HEK293 (cell line): Measurements from ENCODE around the gene RFNG.
A peak's percentile ranks its signal among the peaks of the same experiment; 100 is the strongest.

Experiments
- CTCF ChIA-PET: fragments of 350-600 bp; formaldehyde crosslinking; extraction: SDS; loops from one replicate; lab custom pipeline; 2021; ENCODE audit warnings: antibody characterized with exemption; lab: Yijun Ruan, JAX
- POLR2A ChIA-PET: fragments of 300-600 bp; formaldehyde crosslinking; extraction: SDS; loops from one replicate; lab custom pipeline; 2020; ENCODE audit warnings: antibody characterized with exemption, inconsistent platforms; lab: Yijun Ruan, JAX
- H3K27ac ChIP-seq: fragments of 200-500 bp; sonication (Bioruptor generic); 2 replicates; pipeline ENCODE4 v1.5.1; 2014; ENCODE audit warnings: low read depth, low read length, control low read depth, inconsistent platforms; ENCODE audit errors: extremely low read depth
- H3K36me3 ChIP-seq, 2 experiments: fragments of 200-500 bp in 1 of 2; sonication (Bioruptor generic) in 1 of 2; 1 replicate in 1 of 2; 2 replicates in 1 of 2; pipeline ENCODE4 v1.5.1; 2014 to 2017; ENCODE audit warnings: inconsistent platforms in 2 of 2, low read length in 2 of 2; ENCODE audit not compliant: control insufficient read depth in 2 of 2, insufficient read depth in 1 of 2
- H3K4me1 ChIP-seq: fragments of 200-500 bp; sonication (Bioruptor generic); 2 replicates; pipeline ENCODE4 v1.5.1; 2014; ENCODE audit warnings: mild to moderate bottlenecking, low read length, inconsistent platforms; ENCODE audit not compliant: control insufficient read depth, insufficient read depth
- H3K4me3 ChIP-seq: 2 replicates; pipeline ENCODE4 v1.5.1; 2011; ENCODE audit warnings: low read depth, mild to moderate bottlenecking, control low read depth, low read length, moderate library complexity
- H3K9me3 ChIP-seq: fragments of 200-500 bp; sonication (Bioruptor generic); 2 replicates; pipeline ENCODE4 v1.5.1; 2014; ENCODE audit warnings: low read depth, low read length, inconsistent platforms; ENCODE audit not compliant: control insufficient read depth, insufficient read depth
- GLIS2 ChIP-seq: fragments of 450-650 bp; formaldehyde crosslinking; IDR thresholded peaks from 2 replicates; pipeline ENCODE4 v1.5.1; 2016; ENCODE audit warnings: missing biosample characterization, missing genetic modification characterization
- IKZF3 ChIP-seq: fragments of 450-650 bp; IDR thresholded peaks from 2 replicates; pipeline ENCODE4 v1.5.0; 2018; ENCODE audit warnings: missing biosample characterization, mild to moderate bottlenecking, missing genetic modification characterization, moderate library complexity
- OSR2 ChIP-seq: fragments of 450-650 bp; formaldehyde crosslinking; IDR thresholded peaks from 2 replicates; pipeline ENCODE4 v1.5.1; 2016; ENCODE audit warnings: missing biosample characterization, missing genetic modification characterization
- SCRT1 ChIP-seq: fragments of 450-650 bp; formaldehyde crosslinking; IDR thresholded peaks from 2 replicates; pipeline ENCODE4 v1.5.1; 2016; ENCODE audit warnings: missing biosample characterization, missing genetic modification characterization, borderline replicate concordance
- ZBTB48 ChIP-seq: fragments of 450-650 bp; formaldehyde crosslinking; IDR thresholded peaks from 2 replicates; pipeline ENCODE4 v1.5.1; 2016; ENCODE audit warnings: missing biosample characterization, missing genetic modification characterization
- ZFP37 ChIP-seq: fragments of 450-650 bp; formaldehyde crosslinking; IDR thresholded peaks from 2 replicates; pipeline ENCODE4 v1.5.1; 2016; ENCODE audit warnings: missing biosample characterization, missing genetic modification characterization
- ZIC2 ChIP-seq: fragments of 450-650 bp; formaldehyde crosslinking; IDR thresholded peaks from 2 replicates; pipeline ENCODE4 v1.5.1; 2016; ENCODE audit warnings: missing biosample characterization, missing genetic modification characterization
- ZNF155 ChIP-seq: fragments of 450-650 bp; formaldehyde crosslinking; IDR thresholded peaks from 2 replicates; pipeline ENCODE4 v1.5.1; 2016; ENCODE audit warnings: missing biosample characterization, missing genetic modification characterization
- ZNF223 ChIP-seq: fragments of 450-650 bp; formaldehyde crosslinking; IDR thresholded peaks from 2 replicates; pipeline ENCODE4 v1.5.1; 2016; ENCODE audit warnings: missing biosample characterization, missing genetic modification characterization
- ZNF544 ChIP-seq: fragments of 450-650 bp; formaldehyde crosslinking; IDR thresholded peaks from 2 replicates; pipeline ENCODE4 v1.5.0; 2017; ENCODE audit warnings: missing biosample characterization, missing genetic modification characterization
- ZNF600 ChIP-seq: fragments of 450-650 bp; formaldehyde crosslinking; IDR thresholded peaks from 2 replicates; pipeline ENCODE4 v1.5.1; 2016; ENCODE audit warnings: missing biosample characterization, missing genetic modification characterization
- ZNF837 ChIP-seq: fragments of 450-650 bp; formaldehyde crosslinking; IDR thresholded peaks from 2 replicates; pipeline ENCODE4 v1.5.1; 2016; ENCODE audit warnings: missing biosample characterization, missing genetic modification characterization
- TF ChIP-seq, protein P1 (sequence below): fragments of 450-650 bp; formaldehyde crosslinking; IDR thresholded peaks from 2 replicates; pipeline ENCODE4 v1.5.1; 2016; ENCODE audit warnings: missing biosample characterization, missing genetic modification characterization
- TF ChIP-seq, protein P2 (sequence below): fragments of 450-650 bp; formaldehyde crosslinking; IDR thresholded peaks from 2 replicates; pipeline ENCODE4 v1.5.1; 2016; ENCODE audit warnings: missing biosample characterization, missing genetic modification characterization

Gene RFNG

DNA sequence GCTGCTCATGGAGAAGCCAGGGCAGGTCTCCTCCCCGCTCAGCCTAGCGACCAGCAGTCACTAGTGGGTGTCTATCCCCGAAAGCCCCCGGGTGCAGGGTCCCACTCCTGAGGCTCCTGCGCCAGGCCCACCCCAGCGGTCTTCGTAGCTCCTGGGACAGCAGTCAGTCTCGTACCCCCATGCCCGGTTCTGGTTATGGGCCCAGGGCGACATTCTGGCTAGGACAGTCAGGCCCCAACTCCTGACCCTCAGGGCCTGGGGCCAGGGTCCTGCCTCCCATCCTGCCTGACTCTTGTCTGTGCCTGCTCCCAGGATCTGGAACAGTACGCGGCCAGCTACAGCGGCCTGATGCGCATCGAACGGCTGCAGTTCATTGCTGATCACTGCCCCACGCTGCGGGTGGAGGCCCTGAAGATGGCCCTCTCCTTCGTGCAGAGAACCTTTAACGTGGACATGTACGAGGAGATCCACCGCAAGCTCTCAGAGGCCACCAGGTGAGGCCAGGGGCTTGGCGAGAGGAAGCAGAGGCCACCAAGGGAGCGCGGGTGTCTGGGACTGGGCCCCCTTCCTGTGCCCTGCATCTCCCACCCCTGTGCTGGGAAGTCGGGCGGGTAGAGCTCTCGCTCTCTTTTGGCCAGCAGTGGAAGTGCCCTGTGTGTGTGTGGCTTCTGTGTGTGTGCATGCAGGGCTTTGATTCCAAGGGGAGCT is 2.1 kb upstream of the RFNG start:
- CTCF ChIA-PET = interaction anchor here (0.7 to 1.8 kb wide), 2 partner anchors 24 to 28 kb away, joined by 3 to 8 read pairs; no protein-coding TSS in a partner anchor
- Histone ChIP-seq H3K36me3 (peaks cover 0 to 78% of the 10 kb centered on the region in 2 experiments; a peak in 2 of 3 replicates), H3K4me3 (no peak overlapping the region)
- TF ChIP-seq GLIS2 (tag by site-specific recombination) (peak; percentile 15; the same call in 1 of the 2 replicates), ZNF544 (no peak), IKZF3 (tag by site-specific recombination) (no peak), ZFP37 (tag by site-specific recombination) (no peak), ZNF223 (tag by site-specific recombination) (peak; percentile 95), ZBTB48 (tag by site-specific recombination) (0 out of 2 replicates have a peak, but pooled peaks have one; percentile 17)
- TF ChIP-seq, all 188 proteins: peak for 3
- Histone ChIP-seq H3K27ac (peak overlapping the region; percentile 36; the same call in 1 of the 2 replicates), H3K9me3 (no peaks in the 10 kb centered on the region), H3K4me1 (peaks cover 7% of the 10 kb centered on the region)
- POLR2A ChIA-PET = interaction anchor here (0.5 to 14.2 kb wide), 8 partner anchors 9 to 123 kb away, joined by 3 to 96 read pairs (median 4); partner anchors contain the start of genes CENPX, DCXR, LRRC45 and RAC3

DNA sequence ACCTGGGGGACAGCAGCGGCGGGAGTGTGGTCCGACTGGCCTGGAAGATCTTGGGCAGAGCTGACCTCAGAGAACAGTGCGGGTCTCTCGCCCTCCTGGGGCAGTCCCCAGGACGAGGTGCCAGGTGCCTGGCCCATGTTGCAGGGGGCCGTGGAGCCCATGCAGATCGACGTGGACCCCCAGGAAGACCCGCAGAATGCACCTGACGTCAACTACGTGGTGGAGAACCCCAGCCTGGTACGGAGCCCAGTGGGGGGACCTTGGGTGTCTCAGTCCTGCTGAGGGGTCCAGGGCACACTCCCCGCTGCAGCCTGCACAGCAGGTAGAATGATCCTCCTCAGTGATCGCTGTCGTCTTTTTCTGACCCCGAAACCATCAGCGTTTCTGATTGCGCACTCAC is 1.5 kb upstream of the RFNG start:
- H3K9me3 ChIP-seq = no peaks in the 10 kb centered on the region
- peak; percentile 49; the same call in 1 of the 2 replicates for TF ChIP-seq GLIS2 (tag by site-specific recombination)
- TF ChIP-seq OSR2 (tag by site-specific recombination) = no peak
- TF ChIP-seq, all 188 proteins: peak for 1
- Histone ChIP-seq H3K4me3 (peak overlapping the region; percentile 83), H3K27ac (peak overlapping the region; percentile 73), H3K4me1 (peaks cover 7% of the 10 kb centered on the region), H3K36me3 (peaks cover 0 to 78% of the 10 kb centered on the region in 2 experiments; a peak in 2 of 3 replicates)
- POLR2A ChIA-PET = interaction anchor here (0.6 to 14.2 kb wide), 7 partner anchors 8 to 123 kb away, joined by 3 to 96 read pairs (median 4); partner anchors contain the start of genes CENPX, DCXR, LRRC45 and RAC3
- CTCF ChIA-PET = interaction anchor here (0.7 to 1.8 kb wide), 2 partner anchors 23 to 34 kb away, joined by 3 to 8 read pairs; no protein-coding TSS in a partner anchor

DNA sequence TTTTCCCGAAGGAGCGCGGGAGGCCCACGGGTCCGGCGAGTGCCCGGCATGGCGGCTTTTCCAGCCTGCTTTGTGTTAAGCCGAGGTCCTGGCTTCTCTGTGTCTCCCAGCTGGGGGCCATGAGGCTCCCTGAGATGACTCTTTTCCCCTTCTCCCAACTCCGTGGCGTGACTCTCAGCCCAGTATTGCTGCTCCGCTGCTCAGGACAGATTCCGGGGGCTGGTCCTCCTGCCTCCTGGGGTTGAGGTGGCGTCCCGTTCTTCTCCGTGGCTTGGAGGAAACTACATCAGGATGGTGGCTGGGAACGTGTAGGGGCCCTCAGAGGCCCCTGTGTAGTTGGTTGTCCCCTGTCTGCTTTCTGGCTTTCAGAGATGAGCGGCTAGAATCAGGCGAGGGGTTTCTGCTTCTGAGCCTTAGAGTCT is 1.0 kb upstream of the RFNG start:
- CTCF ChIA-PET = interaction anchor here (0.7 kb wide), 2 partner anchors 15 to 33 kb away, joined by 3 read pairs; partner anchors contain the start of gene DCXR
- POLR2A ChIA-PET = interaction anchor here (0.5 to 14.2 kb wide), 10 partner anchors 9 to 243 kb away, joined by 3 to 96 read pairs (median 4); partner anchors contain the start of genes DCXR, DUS1L, FASN and RAC3
- TF ChIP-seq, protein P1, sequence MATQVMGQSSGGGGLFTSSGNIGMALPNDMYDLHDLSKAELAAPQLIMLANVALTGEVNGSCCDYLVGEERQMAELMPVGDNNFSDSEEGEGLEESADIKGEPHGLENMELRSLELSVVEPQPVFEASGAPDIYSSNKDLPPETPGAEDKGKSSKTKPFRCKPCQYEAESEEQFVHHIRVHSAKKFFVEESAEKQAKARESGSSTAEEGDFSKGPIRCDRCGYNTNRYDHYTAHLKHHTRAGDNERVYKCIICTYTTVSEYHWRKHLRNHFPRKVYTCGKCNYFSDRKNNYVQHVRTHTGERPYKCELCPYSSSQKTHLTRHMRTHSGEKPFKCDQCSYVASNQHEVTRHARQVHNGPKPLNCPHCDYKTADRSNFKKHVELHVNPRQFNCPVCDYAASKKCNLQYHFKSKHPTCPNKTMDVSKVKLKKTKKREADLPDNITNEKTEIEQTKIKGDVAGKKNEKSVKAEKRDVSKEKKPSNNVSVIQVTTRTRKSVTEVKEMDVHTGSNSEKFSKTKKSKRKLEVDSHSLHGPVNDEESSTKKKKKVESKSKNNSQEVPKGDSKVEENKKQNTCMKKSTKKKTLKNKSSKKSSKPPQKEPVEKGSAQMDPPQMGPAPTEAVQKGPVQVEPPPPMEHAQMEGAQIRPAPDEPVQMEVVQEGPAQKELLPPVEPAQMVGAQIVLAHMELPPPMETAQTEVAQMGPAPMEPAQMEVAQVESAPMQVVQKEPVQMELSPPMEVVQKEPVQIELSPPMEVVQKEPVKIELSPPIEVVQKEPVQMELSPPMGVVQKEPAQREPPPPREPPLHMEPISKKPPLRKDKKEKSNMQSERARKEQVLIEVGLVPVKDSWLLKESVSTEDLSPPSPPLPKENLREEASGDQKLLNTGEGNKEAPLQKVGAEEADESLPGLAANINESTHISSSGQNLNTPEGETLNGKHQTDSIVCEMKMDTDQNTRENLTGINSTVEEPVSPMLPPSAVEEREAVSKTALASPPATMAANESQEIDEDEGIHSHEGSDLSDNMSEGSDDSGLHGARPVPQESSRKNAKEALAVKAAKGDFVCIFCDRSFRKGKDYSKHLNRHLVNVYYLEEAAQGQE = no peak
- TF ChIP-seq ZNF155 (tag by site-specific recombination) (no peak), ZIC2 (tag by site-specific recombination) (peak; percentile 2; the same call in 1 of the 2 replicates), ZNF837 (tag by site-specific recombination) (no peak), SCRT1 (tag by site-specific recombination) (no peak), ZNF600 (peak; percentile 3; the same call in 1 of the 2 replicates), GLIS2 (tag by site-specific recombination) (0 out of 2 replicates have a peak, but pooled peaks have one; percentile 5)
- TF ChIP-seq, protein P2, sequence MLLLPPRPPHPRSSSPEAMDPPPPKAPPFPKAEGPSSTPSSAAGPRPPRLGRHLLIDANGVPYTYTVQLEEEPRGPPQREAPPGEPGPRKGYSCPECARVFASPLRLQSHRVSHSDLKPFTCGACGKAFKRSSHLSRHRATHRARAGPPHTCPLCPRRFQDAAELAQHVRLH (tag by site-specific recombination) = no peak

More for the DNA sequence above, 1.0 kb upstream of the RFNG start:
- Histone ChIP-seq H3K4me1 (peaks cover 7% of the 10 kb centered on the region), H3K4me3 (peak overlapping the region; percentile 83), H3K27ac (peak overlapping the region; percentile 73), H3K9me3 (no peaks in the 10 kb centered on the region), H3K36me3 (peaks cover 0 to 78% of the 10 kb centered on the region in 2 experiments; a peak in 2 of 3 replicates)
